GM18505 (cell line): ENCODE data around the gene AFM.
A peak's percentile ranks its signal among the peaks of the same experiment; 100 is the strongest.

Experiments used
- ATAC-seq: cut with Tn5 transposase; IDR thresholded peaks from one replicate; pipeline ENCODE4 v1.9.1; 2021; ENCODE audit not compliant: unreplicated experiment
- POLR2A ChIP-seq: IDR thresholded peaks from 4 replicates; pipeline ENCODE4 v1.6.1; 2011; ENCODE audit warnings: borderline replicate concordance; ENCODE audit not compliant: insufficient read depth, insufficient read length; ENCODE audit errors: extremely low read depth

AFM gene

GRCh38 chr4:73445383-73446335 lies 35.9 kb upstream of the AFM start:
- TF ChIP-seq POLR2A, result no peak
- no peak for ATAC-seq

- ATAC-seq, result peak; percentile 99
- no peak for TF ChIP-seq POLR2A
Measured at GRCh38 chr4:73446336-73446938, 35.1 kb upstream of the AFM start.

DNA sequence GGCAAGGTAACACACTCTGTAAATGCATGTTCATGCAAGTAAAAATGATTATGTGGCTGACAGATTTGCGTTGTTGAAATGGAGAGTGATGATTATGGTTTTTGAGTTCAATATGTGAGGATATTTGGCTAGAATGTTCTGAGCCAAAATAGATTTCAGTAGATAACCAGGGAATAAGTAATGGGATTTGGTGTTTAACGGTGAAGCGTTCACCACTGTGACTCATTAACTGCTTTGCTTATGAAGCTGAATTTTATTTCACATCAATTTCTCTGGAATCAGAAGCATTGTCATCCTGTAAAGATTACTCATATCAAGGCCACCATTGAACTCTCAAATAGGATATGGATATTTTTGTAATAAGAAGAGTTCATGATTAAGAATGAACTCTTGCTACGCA lies 33.9 kb upstream of the AFM start:
- TF ChIP-seq POLR2A, result no peak
- no peak for ATAC-seq

GRCh38 chr4:73448448-73449203 lies 32.9 kb upstream of the AFM start:
- no peak for ATAC-seq
- no peak for TF ChIP-seq POLR2A

- TF ChIP-seq POLR2A, result no peak
- ATAC-seq, result no peak
Measured at GRCh38 chr4:73450398-73451004, 31.0 kb upstream of the AFM start.

GRCh38 chr4:73451404-73451803 lies 30.1 kb upstream of the AFM start:
- TF ChIP-seq POLR2A, result no peak
- no peak for ATAC-seq

GRCh38 chr4:73451981-73452747 lies 29.4 kb upstream of the AFM start:
- no peak for ATAC-seq
- TF ChIP-seq POLR2A, result no peak

DNA sequence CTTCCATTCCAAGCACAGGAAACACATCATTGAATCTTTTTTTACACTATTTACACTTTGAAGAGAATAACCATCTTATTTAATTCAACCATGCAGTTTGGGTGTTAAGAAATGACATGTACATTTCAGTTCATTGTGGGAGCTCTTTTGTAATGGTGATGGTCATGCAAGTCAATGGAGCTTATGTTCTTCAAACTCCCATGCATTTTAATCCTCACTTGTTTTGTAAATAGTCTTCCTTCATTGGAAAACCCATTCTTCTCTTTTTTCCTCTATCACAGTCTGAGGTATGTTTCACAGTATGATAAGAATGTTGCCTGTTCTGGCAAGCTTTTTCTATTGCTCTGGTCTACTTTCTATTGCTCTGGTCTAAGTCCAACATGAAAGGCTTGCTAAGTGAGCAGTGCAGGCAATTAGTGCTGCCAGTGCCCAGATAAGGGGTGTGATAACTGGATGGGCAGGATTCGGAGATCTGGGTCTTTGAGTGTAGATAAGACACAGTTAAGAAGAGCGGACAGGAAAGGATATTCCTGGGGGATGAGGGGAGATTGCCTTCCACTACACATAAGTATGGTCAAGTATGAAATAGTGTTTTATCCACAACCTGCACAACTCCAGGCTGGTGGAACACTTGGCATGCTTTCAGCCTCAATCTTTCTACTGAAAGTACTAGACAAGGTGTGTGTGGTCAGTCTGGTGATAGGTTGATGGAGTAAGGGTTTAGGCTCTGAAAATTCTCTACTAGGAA lies 28.4 kb upstream of the AFM start:
- no peak for ATAC-seq
- no peak for TF ChIP-seq POLR2A

GRCh38 chr4:73453701-73454005 lies 27.9 kb upstream of the AFM start:
- no peak for ATAC-seq

DNA sequence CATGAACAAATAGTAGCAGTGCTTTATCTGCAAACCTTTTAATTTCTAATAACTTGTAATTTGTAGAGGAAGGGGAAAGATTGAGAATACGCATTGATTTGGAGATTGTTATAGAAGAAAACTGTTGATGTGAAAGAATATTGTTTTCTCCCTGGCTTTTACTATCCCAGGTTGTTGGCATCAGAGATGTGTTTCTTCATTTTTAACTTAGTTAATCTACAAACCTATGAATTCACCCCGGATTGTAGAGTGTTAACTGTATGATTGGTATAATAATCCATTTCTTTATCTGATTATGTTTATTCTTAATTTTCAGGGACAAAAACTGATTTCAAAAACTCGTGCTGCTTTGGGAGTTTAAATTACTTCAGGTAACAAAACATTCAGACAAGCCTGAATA lies 26.6 kb upstream of the AFM start:
- no peak for ATAC-seq
- TF ChIP-seq POLR2A, result no peak

More at GRCh38 chr4:73453701-73454005, 27.9 kb upstream of the AFM start:
- TF ChIP-seq POLR2A, result no peak

DNA sequence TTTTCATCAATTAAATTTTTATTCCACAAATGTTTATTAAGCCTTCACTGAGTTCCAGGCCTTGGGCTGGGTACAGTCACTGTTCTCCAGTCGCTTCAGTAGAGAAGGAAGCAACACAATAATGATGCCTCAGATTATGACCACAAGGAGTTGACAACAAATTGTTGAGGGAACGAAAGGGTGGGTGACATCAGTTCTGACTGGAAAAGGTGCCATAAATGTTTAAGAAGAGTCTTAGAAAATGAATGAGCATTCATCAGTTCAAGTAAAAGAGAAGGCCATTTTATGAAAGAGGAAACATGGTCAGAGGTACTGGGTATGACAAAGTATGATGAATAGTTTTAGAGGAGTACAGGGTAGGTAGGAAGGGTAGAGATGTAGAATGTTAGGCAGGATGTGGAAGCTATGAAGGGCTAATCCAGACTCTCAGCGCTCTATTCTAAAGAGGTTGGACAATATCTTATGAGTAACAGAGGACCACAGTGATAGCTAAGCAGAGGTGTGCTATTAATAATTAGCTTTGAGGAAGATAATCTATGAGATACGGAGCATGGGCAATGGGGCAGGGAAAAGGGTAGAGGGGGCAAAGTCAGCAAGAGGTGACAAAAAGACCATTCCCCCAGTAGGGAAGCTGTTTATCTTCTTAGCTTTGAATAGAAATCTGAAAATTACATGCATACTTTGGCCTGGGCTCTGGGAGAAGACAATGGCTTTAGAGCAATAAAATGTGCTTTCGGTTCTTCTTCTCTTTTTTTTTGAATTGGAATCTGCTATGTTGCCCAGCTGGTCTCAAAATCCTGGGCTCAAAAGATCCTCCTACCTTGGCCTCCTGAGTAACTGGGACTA lies 25.1 kb upstream of the AFM start:
- ATAC-seq, result no peak
- no peak for TF ChIP-seq POLR2A
